ENCODE measurements around the gene PLEKHA8. TPM values are rescaled to one million over a fixed set of nuclear protein-coding genes. Genes with fewer than 3 reads are reported as not detected.

PLEKHA8 gene
- total RNA-seq, 1 donor from 2014 or later = 19.5 TPM

GRCh38 chr7:30162622-30163124 lies 134.5 kb downstream of the PLEKHA8 start:
- peaks cover 34% of the 10 kb centered on the region for H3K4me1 Mint-ChIP-seq (ENCODE audit: unreplicated experiment)
- H3K9me3 Mint-ChIP-seq (ENCODE audit: unreplicated experiment) = no peaks in the 10 kb centered on the region
- H3K27me3 Mint-ChIP-seq (ENCODE audit: unreplicated experiment) = no peaks in the 10 kb centered on the region
- TF ChIP-seq CTCF (IDR thresholded peaks at IDR 0.05) = no peak
- H3K27ac Mint-ChIP-seq (ENCODE audit: unreplicated experiment) = peak overlapping the region; percentile 69
- no peak for DNase-seq (ENCODE audit: extremely low spot score, unreplicated experiment)
- peak overlapping the region; percentile 52 for H3K4me3 Mint-ChIP-seq (ENCODE audit: unreplicated experiment)
- peaks cover 4% of the 10 kb centered on the region for H3K36me3 Mint-ChIP-seq (ENCODE audit: unreplicated experiment)

GRCh38 chr7:30163231-30163894 lies 135.2 kb downstream of the PLEKHA8 start:
- peaks cover 35% of the 10 kb centered on the region for H3K4me1 Mint-ChIP-seq (ENCODE audit: unreplicated experiment)

GRCh38 chr7:30164567-30164966 lies 136.4 kb downstream of the PLEKHA8 start:
- Mint-ChIP-seq H3K27ac (ENCODE audit: unreplicated experiment) (peak overlapping the region; percentile 43), H3K4me3 (ENCODE audit: unreplicated experiment) (no peak overlapping the region), H3K9me3 (ENCODE audit: unreplicated experiment) (no peaks in the 10 kb centered on the region), H3K27me3 (ENCODE audit: unreplicated experiment) (no peaks in the 10 kb centered on the region), H3K36me3 (ENCODE audit: unreplicated experiment) (peaks cover 3% of the 10 kb centered on the region), H3K4me1 (ENCODE audit: unreplicated experiment) (peaks cover 47% of the 10 kb centered on the region)
- no peak for DNase-seq (ENCODE audit: extremely low spot score, unreplicated experiment)
- TF ChIP-seq CTCF (IDR thresholded peaks at IDR 0.05) = peak; percentile 67

More at GRCh38 chr7:30163231-30163894, 135.2 kb downstream of the PLEKHA8 start:
- Mint-ChIP-seq H3K4me3 (ENCODE audit: unreplicated experiment) (no peak overlapping the region), H3K27me3 (ENCODE audit: unreplicated experiment) (no peaks in the 10 kb centered on the region), H3K27ac (ENCODE audit: unreplicated experiment) (peak overlapping the region; percentile 69), H3K9me3 (ENCODE audit: unreplicated experiment) (no peaks in the 10 kb centered on the region), H3K36me3 (ENCODE audit: unreplicated experiment) (peaks cover 3% of the 10 kb centered on the region)
- DNase-seq (ENCODE audit: extremely low spot score, unreplicated experiment) = no peak
- no peak for TF ChIP-seq CTCF (IDR thresholded peaks at IDR 0.05)

DNA sequence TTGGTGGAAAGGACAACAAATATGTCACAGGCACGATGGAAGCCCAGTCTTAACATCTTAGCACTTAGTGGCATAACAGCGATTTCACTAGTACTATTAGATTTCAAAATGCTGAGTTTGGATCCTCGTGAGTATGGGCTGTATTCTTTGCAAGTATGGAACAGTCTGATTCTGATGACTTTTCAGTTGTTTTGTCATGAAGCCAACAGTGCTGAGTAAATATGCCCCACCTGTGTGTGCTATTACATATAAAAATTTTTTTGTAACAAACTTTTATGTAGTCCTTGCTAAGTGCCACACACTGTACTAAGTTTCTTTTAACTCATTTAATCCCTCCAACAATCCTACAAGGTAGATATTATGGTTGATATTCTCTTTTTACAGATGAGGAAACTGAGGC lies 137.4 kb downstream of the PLEKHA8 start:
- H3K4me1 Mint-ChIP-seq (ENCODE audit: unreplicated experiment) = peaks cover 50% of the 10 kb centered on the region
- H3K36me3 Mint-ChIP-seq (ENCODE audit: unreplicated experiment) = peaks cover 3% of the 10 kb centered on the region
- H3K9me3 Mint-ChIP-seq (ENCODE audit: unreplicated experiment) = no peaks in the 10 kb centered on the region
- TF ChIP-seq CTCF (IDR thresholded peaks at IDR 0.05) = no peak
- H3K4me3 Mint-ChIP-seq (ENCODE audit: unreplicated experiment) = no peak overlapping the region
- H3K27me3 Mint-ChIP-seq (ENCODE audit: unreplicated experiment) = no peaks in the 10 kb centered on the region
- no peak for DNase-seq (ENCODE audit: extremely low spot score, unreplicated experiment)
- no peak overlapping the region for H3K27ac Mint-ChIP-seq (ENCODE audit: unreplicated experiment)

GRCh38 chr7:30166155-30166840 lies 138.1 kb downstream of the PLEKHA8 start:
- no peak for DNase-seq (ENCODE audit: extremely low spot score, unreplicated experiment)
- H3K36me3 Mint-ChIP-seq (ENCODE audit: unreplicated experiment) = peaks cover 3% of the 10 kb centered on the region
- H3K9me3 Mint-ChIP-seq (ENCODE audit: unreplicated experiment) = no peaks in the 10 kb centered on the region
- no peak for TF ChIP-seq CTCF (IDR thresholded peaks at IDR 0.05)
- H3K27me3 Mint-ChIP-seq (ENCODE audit: unreplicated experiment) = no peaks in the 10 kb centered on the region
- no peak overlapping the region for H3K27ac Mint-ChIP-seq (ENCODE audit: unreplicated experiment)
- H3K4me1 Mint-ChIP-seq (ENCODE audit: unreplicated experiment) = peaks cover 57% of the 10 kb centered on the region
- no peak overlapping the region for H3K4me3 Mint-ChIP-seq (ENCODE audit: unreplicated experiment)

All from osteocyte (in vitro differentiated cells).